GM23338 (cell line): ENCODE results near the gene CCBE1. TPM values are rescaled to one million over a fixed set of nuclear protein-coding genes. Genes with fewer than 3 reads are reported as not detected.

ENCODE experiments used
- ATAC-seq: fragments of 200-7000 bp; cut with Tn5 transposase; 3 replicates; pipeline ENCODE4 v1.9.1; 2020
- DNase-seq: peaks from one replicate; pipeline ENCODE4 v3.0.0-alpha.2; 2015; ENCODE audit warnings: low spot score
- H2AFZ ChIP-seq: fragments of 200-600 bp; sonication (generic); 2 replicates; pipeline ENCODE4 v1.8.0; 2016; ENCODE audit warnings: antibody characterized with exemption, mild to moderate bottlenecking, moderate library complexity
- H3F3A ChIP-seq: fragments of 200-600 bp; sonication (generic); replicated peaks from 2 replicates; pipeline ENCODE4 v1.8.0; 2017; ENCODE audit warnings: antibody characterized with exemption, mixed run types, low read depth
- H3K27ac ChIP-seq: fragments of 200-600 bp; sonication (generic); 2 replicates; pipeline ENCODE4 v1.6.1; 2016; ENCODE audit warnings: low read depth
- H3K27me3 ChIP-seq: fragments of 200-600 bp; sonication (generic); 2 replicates; pipeline ENCODE4 v1.8.0; 2016; ENCODE audit warnings: mild to moderate bottlenecking, mixed run types, moderate library complexity; ENCODE audit not compliant: insufficient read depth
- H3K36me3 ChIP-seq: fragments of 200-600 bp; sonication (generic); 2 replicates; pipeline ENCODE4 v1.8.0; 2016; ENCODE audit warnings: mild to moderate bottlenecking; ENCODE audit not compliant: insufficient read depth
- H3K4me1 ChIP-seq: fragments of 200-600 bp; sonication (generic); 2 replicates; pipeline ENCODE4 v1.8.0; 2016; ENCODE audit warnings: mild to moderate bottlenecking, moderate library complexity; ENCODE audit not compliant: insufficient read depth
- H3K4me2 ChIP-seq: fragments of 200-600 bp; sonication (generic); 2 replicates; pipeline ENCODE4 v1.7.1; 2017; ENCODE audit warnings: mixed run types
- H3K4me3 ChIP-seq: fragments of 200-600 bp; sonication (generic); 2 replicates; pipeline ENCODE4 v1.6.1; 2016; ENCODE audit warnings: mixed run types
- H3K79me2 ChIP-seq: fragments of 200-600 bp; sonication (generic); replicated peaks from 2 replicates; pipeline ENCODE4 v1.8.0; 2017; ENCODE audit warnings: mild to moderate bottlenecking; ENCODE audit not compliant: insufficient read depth
- H3K9me2 ChIP-seq: fragments of 200-600 bp; sonication (generic); 2 replicates; pipeline ENCODE4 v1.8.0; 2017; ENCODE audit not compliant: insufficient read depth
- H4K20me1 ChIP-seq: fragments of 200-600 bp; sonication (generic); replicated peaks from 2 replicates; pipeline ENCODE4 v1.8.0; 2017; ENCODE audit warnings: mild to moderate bottlenecking; ENCODE audit not compliant: insufficient read depth
- H3K27ac Mint-ChIP-seq: 2 replicates; pipeline ENCODE4 v1.8.0; 2020; ENCODE audit warnings: inconsistent platforms, mild to moderate bottlenecking, moderate library complexity, mixed read lengths
- H3K27me3 Mint-ChIP-seq: 3 replicates; pipeline ENCODE4 v1.8.0; 2022; ENCODE audit warnings: low read depth, mild to moderate bottlenecking, moderate library complexity, mixed read lengths, inconsistent platforms; ENCODE audit not compliant: insufficient read depth, poor library complexity
- H3K36me3 Mint-ChIP-seq: 3 replicates; pipeline ENCODE4 v1.8.0; 2021; ENCODE audit warnings: low read depth, mild to moderate bottlenecking, inconsistent platforms, moderate library complexity, mixed read lengths
- H3K4me1 Mint-ChIP-seq: 3 replicates; pipeline ENCODE4 v1.8.0; 2020; ENCODE audit warnings: mild to moderate bottlenecking, inconsistent platforms, mixed read lengths
- H3K4me3 Mint-ChIP-seq: 3 replicates; pipeline ENCODE4 v1.8.0; 2021; ENCODE audit warnings: moderate library complexity, mild to moderate bottlenecking, inconsistent platforms, mixed read lengths
- H3K9me3 Mint-ChIP-seq: 3 replicates; pipeline ENCODE4 v1.8.0; 2020; ENCODE audit warnings: moderate library complexity, mild to moderate bottlenecking, inconsistent platforms, mixed read lengths
- EZH2 ChIP-seq: fragments of 200-600 bp; sonication (generic); IDR thresholded peaks from one replicate; pipeline ENCODE4 v1.8.0; 2017; ENCODE audit warnings: antibody characterized with exemption, mild to moderate bottlenecking, low read depth; ENCODE audit not compliant: unreplicated experiment
- EZH2phosphoT487 ChIP-seq: fragments of 200-600 bp; sonication (generic); IDR thresholded peaks from one replicate; pipeline ENCODE4 v1.8.1; 2018; ENCODE audit warnings: antibody characterized with exemption; ENCODE audit not compliant: unreplicated experiment
- JUNB ChIP-seq: IDR thresholded peaks from one replicate; pipeline ENCODE4 v1.6.1; 2016; ENCODE audit warnings: antibody characterized with exemption; ENCODE audit not compliant: unreplicated experiment
- ZNF331 ChIP-seq: fragments of 250-450 bp; sonication (Bioruptor Pico); IDR thresholded peaks from 2 replicates; pipeline ENCODE4 v1.5.0; 2020; ENCODE audit warnings: low read depth, mild to moderate bottlenecking, moderate library complexity
- polyA plus RNA-seq: library from polyadenylated mRNA; unstranded; fragments of >200 nt; fragmentation: Nextera tagmentation; extraction: Ambion mirVana; gene quantifications from 2 replicates; pipeline ENCODE4 v1.2.1, GENCODE V29; 2016
- total RNA-seq: library from RNA; depleted of rRNA; stranded (reverse); fragments of >200 nt; shearing (Covaris generic); gene quantifications from 2 replicates; pipeline ENCODE4 v1.2.3, GENCODE V29; 2014
- TF ChIP-seq, protein P1 (sequence below): IDR thresholded peaks from one replicate; pipeline ENCODE4 v1.6.1; 2018; ENCODE audit warnings: antibody characterized with exemption; ENCODE audit not compliant: unreplicated experiment
- TF ChIP-seq, protein P2 (sequence below): IDR thresholded peaks from 2 replicates; pipeline ENCODE4 v1.6.1; 2016; ENCODE audit warnings: antibody characterized with exemption
- TF ChIP-seq, protein P3 (sequence below): fragments of 250-450 bp; sonication (Bioruptor Pico); IDR thresholded peaks from 2 replicates; pipeline ENCODE4 v1.5.0; 2020; ENCODE audit warnings: mild to moderate bottlenecking, moderate library complexity

CCBE1 gene
- total and polyA plus RNA-seq, 2 experiments from 2014 or later, result 2.1 to 2.6 TPM

DNA sequence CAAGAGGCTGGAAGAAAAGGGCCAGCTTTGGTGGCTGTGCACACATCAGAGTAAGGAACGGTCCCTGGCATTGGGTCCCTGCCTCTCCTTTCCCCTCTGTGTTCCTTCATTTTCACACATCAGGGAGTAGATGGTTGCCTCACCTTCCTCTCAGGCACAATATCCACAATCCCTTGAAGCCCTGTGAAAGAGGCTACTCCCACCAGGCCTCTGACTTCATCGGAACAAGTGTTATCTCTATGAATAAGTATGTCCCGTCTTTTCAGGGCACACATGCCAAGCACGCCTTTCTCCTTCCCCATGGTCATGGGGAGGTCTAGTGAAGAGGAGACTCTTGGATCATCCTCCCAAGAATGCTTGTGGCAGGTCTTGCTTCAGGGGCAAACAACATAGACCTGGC is 277.0 kb downstream of the CCBE1 start (continued):
- TF ChIP-seq, protein P1, sequence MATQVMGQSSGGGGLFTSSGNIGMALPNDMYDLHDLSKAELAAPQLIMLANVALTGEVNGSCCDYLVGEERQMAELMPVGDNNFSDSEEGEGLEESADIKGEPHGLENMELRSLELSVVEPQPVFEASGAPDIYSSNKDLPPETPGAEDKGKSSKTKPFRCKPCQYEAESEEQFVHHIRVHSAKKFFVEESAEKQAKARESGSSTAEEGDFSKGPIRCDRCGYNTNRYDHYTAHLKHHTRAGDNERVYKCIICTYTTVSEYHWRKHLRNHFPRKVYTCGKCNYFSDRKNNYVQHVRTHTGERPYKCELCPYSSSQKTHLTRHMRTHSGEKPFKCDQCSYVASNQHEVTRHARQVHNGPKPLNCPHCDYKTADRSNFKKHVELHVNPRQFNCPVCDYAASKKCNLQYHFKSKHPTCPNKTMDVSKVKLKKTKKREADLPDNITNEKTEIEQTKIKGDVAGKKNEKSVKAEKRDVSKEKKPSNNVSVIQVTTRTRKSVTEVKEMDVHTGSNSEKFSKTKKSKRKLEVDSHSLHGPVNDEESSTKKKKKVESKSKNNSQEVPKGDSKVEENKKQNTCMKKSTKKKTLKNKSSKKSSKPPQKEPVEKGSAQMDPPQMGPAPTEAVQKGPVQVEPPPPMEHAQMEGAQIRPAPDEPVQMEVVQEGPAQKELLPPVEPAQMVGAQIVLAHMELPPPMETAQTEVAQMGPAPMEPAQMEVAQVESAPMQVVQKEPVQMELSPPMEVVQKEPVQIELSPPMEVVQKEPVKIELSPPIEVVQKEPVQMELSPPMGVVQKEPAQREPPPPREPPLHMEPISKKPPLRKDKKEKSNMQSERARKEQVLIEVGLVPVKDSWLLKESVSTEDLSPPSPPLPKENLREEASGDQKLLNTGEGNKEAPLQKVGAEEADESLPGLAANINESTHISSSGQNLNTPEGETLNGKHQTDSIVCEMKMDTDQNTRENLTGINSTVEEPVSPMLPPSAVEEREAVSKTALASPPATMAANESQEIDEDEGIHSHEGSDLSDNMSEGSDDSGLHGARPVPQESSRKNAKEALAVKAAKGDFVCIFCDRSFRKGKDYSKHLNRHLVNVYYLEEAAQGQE, result no peak
- TF ChIP-seq EZH2, result no peak
- TF ChIP-seq, protein P2, sequence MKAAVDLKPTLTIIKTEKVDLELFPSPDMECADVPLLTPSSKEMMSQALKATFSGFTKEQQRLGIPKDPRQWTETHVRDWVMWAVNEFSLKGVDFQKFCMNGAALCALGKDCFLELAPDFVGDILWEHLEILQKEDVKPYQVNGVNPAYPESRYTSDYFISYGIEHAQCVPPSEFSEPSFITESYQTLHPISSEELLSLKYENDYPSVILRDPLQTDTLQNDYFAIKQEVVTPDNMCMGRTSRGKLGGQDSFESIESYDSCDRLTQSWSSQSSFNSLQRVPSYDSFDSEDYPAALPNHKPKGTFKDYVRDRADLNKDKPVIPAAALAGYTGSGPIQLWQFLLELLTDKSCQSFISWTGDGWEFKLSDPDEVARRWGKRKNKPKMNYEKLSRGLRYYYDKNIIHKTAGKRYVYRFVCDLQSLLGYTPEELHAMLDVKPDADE, result no peak

DNA sequence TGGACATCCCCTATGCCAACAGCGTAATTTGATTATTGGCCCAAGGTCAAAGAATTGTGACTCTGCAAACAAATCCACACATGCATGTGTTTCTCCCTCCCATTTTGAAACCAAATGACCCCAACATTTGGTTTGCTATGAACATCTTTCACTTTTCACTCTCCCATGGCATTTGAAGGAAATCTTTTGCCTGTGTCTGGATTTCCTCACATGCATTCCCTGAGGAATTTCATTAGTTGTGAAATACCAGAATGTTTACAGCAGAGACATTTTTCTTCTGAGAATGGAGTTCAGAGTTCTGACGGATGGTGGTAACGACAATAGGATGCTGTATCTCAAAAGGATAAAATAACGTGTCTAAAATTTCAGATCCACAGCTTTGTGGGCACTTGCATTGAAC is 277.8 kb downstream of the CCBE1 start:
- ATAC-seq (no peak), DNase-seq (no peak)
- H3K4me3 ChIP-seq, result no peak overlapping the region
- Mint-ChIP-seq H3K9me3 (no peaks in the 10 kb centered on the region), H3K36me3 (no peaks in the 10 kb centered on the region), H3K4me3 (no peak overlapping the region), H3K27ac (no peak overlapping the region), H3K4me1 (no peaks in the 10 kb centered on the region), H3K27me3 (peaks cover 5% of the 10 kb centered on the region)
- no peaks in the 10 kb centered on the region for H3K4me1 ChIP-seq
- TF ChIP-seq, protein P3, sequence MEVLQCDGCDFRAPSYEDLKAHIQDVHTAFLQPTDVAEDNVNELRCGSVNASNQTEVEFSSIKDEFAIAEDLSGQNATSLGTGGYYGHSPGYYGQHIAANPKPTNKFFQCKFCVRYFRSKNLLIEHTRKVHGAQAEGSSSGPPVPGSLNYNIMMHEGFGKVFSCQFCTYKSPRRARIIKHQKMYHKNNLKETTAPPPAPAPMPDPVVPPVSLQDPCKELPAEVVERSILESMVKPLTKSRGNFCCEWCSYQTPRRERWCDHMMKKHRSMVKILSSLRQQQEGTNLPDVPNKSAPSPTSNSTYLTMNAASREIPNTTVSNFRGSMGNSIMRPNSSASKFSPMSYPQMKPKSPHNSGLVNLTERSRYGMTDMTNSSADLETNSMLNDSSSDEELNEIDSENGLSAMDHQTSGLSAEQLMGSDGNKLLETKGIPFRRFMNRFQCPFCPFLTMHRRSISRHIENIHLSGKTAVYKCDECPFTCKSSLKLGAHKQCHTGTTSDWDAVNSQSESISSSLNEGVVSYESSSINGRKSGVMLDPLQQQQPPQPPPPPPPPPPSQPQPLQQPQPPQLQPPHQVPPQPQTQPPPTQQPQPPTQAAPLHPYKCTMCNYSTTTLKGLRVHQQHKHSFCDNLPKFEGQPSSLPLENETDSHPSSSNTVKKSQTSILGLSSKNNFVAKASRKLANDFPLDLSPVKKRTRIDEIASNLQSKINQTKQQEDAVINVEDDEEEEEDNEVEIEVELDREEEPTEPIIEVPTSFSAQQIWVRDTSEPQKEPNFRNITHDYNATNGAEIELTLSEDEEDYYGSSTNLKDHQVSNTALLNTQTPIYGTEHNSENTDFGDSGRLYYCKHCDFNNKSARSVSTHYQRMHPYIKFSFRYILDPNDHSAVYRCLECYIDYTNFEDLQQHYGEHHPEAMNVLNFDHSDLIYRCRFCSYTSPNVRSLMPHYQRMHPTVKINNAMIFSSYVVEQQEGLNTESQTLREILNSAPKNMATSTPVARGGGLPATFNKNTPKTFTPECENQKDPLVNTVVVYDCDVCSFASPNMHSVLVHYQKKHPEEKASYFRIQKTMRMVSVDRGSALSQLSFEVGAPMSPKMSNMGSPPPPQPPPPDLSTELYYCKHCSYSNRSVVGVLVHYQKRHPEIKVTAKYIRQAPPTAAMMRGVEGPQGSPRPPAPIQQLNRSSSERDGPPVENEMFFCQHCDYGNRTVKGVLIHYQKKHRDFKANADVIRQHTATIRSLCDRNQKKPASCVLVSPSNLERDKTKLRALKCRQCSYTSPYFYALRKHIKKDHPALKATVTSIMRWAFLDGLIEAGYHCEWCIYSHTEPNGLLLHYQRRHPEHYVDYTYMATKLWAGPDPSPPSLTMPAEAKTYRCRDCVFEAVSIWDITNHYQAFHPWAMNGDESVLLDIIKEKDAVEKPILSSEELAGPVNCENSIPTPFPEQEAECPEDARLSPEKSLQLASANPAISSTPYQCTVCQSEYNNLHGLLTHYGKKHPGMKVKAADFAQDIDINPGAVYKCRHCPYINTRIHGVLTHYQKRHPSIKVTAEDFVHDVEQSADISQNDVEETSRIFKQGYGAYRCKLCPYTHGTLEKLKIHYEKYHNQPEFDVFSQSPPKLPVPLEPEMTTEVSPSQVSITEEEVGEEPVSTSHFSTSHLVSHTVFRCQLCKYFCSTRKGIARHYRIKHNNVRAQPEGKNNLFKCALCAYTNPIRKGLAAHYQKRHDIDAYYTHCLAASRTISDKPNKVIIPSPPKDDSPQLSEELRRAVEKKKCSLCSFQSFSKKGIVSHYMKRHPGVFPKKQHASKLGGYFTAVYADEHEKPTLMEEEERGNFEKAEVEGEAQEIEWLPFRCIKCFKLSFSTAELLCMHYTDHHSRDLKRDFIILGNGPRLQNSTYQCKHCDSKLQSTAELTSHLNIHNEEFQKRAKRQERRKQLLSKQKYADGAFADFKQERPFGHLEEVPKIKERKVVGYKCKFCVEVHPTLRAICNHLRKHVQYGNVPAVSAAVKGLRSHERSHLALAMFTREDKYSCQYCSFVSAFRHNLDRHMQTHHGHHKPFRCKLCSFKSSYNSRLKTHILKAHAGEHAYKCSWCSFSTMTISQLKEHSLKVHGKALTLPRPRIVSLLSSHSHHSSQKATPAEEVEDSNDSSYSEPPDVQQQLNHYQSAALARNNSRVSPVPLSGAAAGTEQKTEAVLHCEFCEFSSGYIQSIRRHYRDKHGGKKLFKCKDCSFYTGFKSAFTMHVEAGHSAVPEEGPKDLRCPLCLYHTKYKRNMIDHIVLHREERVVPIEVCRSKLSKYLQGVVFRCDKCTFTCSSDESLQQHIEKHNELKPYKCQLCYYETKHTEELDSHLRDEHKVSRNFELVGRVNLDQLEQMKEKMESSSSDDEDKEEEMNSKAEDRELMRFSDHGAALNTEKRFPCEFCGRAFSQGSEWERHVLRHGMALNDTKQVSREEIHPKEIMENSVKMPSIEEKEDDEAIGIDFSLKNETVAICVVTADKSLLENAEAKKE (CRISPR knock-in tag), result no peak
- TF ChIP-seq, protein P1, result no peak
- TF ChIP-seq ZNF331 (CRISPR knock-in tag) (no peak), EZH2phosphoT487 (no peak), JUNB (no peak), EZH2 (no peak)
- TF ChIP-seq, protein P2, result no peak
- H3K79me2 ChIP-seq, result no peaks in the 10 kb centered on the region
- no peaks in the 10 kb centered on the region for H4K20me1 ChIP-seq
- no peaks in the 10 kb centered on the region for H3K36me3 ChIP-seq
- no peak overlapping the region for H3K27ac ChIP-seq
- no peaks in the 10 kb centered on the region for H3F3A ChIP-seq
- H3K4me2 ChIP-seq, result no peak overlapping the region
- H3K9me2 ChIP-seq, result peaks cover 8% of the 10 kb centered on the region; the same call in 1 of the 2 replicates
- no peaks in the 10 kb centered on the region for H3K27me3 ChIP-seq
- no peak overlapping the region for H2AFZ ChIP-seq
